GM19467 (cell line): ENCODE measurements around the gene DIDO1.
"Not testable (repeated sequence)": the region's sequence is repeated elsewhere in the genome, so short reads cannot be mapped to it uniquely, and the experiment has no call there.

ENCODE experiments used
- ATAC-seq: cut with Tn5 transposase; IDR thresholded peaks from one replicate; pipeline ENCODE4 v1.9.1; 2021; ENCODE audit warnings: mild to moderate bottlenecking, moderate library complexity; ENCODE audit not compliant: unreplicated experiment

DIDO1 gene

GRCh38 chr20:62860391-62860923, 65.8 kb downstream of the DIDO1 start:
- ATAC-seq, result no peak

GRCh38 chr20:62859721-62860120, 66.6 kb downstream of the DIDO1 start:
- no peak for ATAC-seq

- no peak for ATAC-seq
These were observed 68.1 kb downstream of the DIDO1 start for GRCh38 chr20:62858058-62858830.

- no peak for ATAC-seq
These were observed 69.2 kb downstream of the DIDO1 start for GRCh38 chr20:62856931-62857619.

GRCh38 chr20:62855120-62855519, 71.2 kb downstream of the DIDO1 start:
- ATAC-seq, result no peak

GRCh38 chr20:62854121-62854520, 72.2 kb downstream of the DIDO1 start:
- no peak for ATAC-seq

GRCh38 chr20:62853304-62853703, 73.0 kb downstream of the DIDO1 start:
- not testable (repeated sequence) for ATAC-seq

DNA sequence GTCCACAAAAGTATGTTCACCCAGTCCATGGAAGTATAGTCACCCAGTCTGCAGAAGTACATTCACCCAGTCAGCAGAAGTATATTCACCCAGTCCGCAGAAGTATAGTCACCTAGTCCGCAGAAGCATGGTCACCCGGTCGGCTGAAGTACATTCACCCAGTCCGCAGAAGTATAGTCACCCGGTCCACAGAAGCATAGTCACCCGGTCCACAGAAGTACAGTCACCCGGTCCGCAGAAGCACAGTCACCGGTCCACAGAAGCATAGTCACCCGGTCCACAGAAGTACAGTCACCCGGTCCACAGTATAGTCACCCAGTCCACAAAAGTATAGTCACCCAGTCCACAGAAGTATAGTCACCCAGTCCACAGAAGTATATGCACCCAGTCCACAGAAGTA, 73.5 kb downstream of the DIDO1 start:
- ATAC-seq, result no peak

DNA sequence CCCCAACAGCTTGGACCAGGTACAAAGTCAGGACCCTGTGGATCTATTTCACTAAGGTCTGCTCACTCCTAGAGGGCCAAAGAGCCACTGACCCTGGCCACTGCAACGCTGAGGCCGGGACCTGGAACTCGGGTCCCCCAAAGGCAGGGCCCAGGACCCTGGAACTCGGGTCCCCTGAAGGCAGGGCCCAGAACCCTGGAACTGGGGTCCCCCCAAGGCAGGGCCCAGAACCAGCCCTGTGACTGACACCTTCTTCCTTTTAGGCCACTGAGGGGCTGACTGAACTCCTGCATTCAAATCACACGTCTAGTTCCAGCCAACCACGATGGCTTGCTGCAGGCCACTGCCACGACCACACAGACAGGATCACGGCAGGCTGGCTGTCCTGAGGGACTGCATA, 74.1 kb downstream of the DIDO1 start:
- no peak for ATAC-seq

- no peak for ATAC-seq
These were observed 75.9 kb downstream of the DIDO1 start for GRCh38 chr20:62850333-62850974.

DNA sequence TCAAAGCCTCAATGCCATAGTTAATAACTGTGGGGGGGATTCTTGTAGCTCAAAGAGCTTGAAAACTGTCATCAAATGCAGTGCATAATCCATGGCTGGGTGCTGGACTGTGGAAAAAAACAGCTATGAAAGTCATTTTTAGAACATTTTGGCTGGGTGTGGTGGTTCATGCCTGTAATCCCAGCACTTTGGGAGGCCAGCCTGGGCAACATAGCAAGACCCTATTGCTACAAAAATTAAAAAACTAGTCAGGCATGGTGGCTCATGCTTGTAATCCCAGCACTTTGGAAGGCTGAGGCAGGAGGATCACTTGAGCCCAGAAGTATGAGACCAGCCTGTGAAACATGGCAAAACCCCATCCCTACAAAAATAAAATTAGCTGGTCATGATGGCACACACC, 76.9 kb downstream of the DIDO1 start:
- ATAC-seq, result no peak

- not testable (repeated sequence) for ATAC-seq
These were observed 77.4 kb downstream of the DIDO1 start for GRCh38 chr20:62848917-62849316.

GRCh38 chr20:62846166-62846890, 80.0 kb downstream of the DIDO1 start:
- ATAC-seq, result no peak

- no peak for ATAC-seq
These were observed 80.7 kb downstream of the DIDO1 start for GRCh38 chr20:62845416-62846160.

DNA sequence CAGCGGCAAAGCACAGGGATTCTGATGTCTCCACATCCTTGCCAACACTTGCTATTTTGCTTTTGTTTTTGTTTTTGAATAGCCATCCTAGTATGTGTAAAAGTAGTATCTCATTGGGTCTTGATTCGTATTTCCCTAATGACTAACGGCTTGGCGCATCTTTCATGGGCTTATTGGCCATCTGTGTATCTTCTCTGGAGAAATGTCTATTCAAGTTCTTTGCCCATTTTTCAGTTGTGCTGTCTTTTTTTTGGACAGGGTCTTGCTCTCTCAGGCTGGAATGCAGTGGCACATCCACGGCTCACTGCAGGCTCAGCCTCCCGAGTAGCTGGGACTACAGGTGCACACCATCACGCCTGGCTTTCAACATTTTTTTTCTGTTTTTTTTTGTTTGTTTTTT, 82.1 kb downstream of the DIDO1 start:
- ATAC-seq, result no peak

DNA sequence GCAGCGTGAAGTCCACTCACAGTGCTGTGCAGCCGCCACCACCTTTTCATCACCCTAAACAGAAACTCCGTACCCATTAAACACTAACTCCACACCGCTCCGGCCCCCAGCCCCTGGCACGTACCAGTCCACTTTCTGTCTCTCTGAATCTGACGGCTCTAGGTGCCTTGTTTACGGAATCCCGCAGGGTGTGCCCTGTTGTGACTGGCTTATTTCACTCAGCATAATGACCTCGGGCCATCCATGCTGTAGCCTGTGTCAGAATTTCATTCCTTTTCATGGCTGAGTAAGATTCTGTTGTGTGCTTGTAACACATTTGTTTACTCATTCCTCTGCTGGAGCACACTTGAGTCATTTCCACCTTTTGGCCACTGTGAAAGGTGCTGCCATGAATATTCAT, 82.6 kb downstream of the DIDO1 start:
- no peak for ATAC-seq

DNA sequence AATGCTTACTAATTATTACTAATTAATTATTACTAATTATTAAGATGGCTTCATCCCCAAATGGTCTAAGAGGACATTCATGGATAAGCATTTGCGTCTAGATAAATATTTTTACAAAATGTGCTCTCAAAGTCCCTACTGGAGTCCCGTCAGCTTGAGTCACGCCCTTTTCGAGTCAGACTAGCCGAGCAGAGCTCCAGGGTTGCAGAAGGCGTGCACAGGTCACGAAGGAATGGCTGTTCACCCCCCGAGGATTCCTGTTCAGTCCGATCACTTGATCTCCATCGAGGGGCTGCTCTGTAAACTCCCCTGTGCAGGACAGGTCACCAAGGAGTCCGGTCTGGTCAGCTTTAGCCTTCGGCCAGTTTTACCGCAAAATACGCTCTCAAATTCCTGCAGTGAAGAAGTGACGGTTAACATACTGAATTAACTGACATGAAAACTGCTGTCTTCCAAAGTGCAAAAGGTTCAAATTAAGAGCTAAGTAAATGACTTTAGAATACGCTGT, 84.5 kb downstream of the DIDO1 start:
- no peak for ATAC-seq

GRCh38 chr20:62840244-62841197, 85.8 kb downstream of the DIDO1 start:
- no peak for ATAC-seq

GRCh38 chr20:62839816-62840215, 86.5 kb downstream of the DIDO1 start:
- no peak for ATAC-seq
